ENCODE measurements around the gene TBCD.
A peak's percentile ranks its signal among the peaks of the same experiment; 100 is the strongest.
"Not testable (repeated sequence)": the region's sequence is repeated elsewhere in the genome, so short reads cannot be mapped to it uniquely, and the experiment has no call there.

The TBCD gene

DNA sequence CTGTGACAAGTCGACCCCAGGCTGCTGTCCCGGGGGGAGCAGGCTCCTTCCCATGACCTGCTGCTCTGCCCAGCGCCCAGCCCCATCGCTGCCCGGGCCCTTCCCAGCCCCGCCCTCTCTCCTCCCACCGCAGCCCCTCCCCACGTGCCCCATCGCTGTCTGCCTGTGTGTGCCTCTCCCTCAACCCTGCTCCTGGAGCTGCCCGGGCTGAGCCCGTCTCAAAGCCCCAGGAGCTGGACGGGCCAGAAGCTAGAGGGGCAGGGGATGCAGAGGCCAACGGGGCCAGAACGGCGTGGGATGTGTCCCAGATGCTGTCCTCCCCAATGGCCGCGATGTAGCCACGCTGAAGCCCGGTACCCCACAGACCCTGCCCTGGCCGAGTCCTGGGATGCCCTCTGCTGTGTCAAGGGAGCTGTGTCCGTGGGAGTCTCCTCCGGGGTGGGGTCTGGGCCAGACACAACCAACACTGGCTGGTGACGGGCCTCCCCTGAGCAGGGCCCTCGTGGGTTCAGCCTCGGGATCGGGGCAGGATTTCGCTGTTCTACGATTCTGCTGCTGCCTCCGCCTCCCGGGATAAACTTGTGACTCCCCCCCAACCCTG lies 206.2 kb downstream of the TBCD start:
- DNase-seq (ENCODE audit: low read depth), result no peak

DNA sequence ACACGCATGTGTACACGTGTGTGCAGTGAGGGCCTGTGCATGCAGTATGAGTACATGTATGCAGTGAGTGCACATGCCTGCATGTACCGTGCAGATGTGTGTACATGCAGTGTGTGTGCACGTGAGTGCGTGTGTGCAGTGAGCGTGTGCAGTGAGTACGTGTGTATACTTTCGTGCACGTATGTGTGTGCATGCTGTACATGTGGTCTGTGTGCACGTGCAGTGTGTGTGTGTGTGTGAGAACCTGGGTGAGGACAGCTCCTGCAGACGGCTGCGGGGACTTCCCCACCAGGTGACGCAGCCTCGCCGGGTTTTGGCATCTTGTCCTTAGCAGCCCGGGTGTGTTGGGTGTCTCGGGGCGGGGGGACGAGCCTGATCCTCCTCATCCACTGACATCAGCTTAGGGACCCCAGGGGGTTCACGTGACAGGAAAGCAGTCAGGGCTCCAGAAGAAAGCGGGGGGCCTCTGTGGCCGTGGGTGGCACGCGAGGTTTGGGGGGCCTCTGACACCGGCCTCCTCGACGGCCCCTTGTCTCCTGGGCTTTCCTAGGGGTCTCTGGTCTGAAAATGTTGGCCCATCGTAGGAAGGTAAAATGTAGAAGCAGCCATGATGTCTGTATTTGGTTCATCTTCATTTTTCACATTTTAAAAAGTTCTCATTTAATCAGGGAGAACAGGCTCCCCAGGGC lies 207.5 kb downstream of the TBCD start:
- no peak for DNase-seq (ENCODE audit: low read depth)

DNA sequence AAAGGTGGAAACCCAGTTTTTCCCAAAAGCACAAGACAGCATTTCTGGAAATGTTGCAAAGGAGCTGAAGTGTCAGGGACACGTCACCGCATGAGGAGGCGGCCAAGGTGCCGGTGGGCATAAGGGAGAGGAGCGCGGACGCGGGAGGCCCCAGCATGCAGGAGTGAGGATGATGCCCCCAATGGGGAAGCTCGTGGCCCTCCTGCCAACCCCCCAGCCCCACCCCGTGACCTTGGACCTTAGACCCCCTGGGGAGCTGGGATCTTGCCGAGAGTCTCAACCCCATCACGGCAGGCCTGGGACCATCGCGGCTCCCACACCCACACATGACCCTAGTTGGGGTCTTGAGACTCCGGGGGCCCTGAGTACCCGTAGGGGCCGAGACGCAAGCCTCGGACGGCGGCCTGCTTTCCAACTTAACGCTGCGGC lies 208.1 kb downstream of the TBCD start:
- no peak for DNase-seq (ENCODE audit: low read depth)

DNA sequence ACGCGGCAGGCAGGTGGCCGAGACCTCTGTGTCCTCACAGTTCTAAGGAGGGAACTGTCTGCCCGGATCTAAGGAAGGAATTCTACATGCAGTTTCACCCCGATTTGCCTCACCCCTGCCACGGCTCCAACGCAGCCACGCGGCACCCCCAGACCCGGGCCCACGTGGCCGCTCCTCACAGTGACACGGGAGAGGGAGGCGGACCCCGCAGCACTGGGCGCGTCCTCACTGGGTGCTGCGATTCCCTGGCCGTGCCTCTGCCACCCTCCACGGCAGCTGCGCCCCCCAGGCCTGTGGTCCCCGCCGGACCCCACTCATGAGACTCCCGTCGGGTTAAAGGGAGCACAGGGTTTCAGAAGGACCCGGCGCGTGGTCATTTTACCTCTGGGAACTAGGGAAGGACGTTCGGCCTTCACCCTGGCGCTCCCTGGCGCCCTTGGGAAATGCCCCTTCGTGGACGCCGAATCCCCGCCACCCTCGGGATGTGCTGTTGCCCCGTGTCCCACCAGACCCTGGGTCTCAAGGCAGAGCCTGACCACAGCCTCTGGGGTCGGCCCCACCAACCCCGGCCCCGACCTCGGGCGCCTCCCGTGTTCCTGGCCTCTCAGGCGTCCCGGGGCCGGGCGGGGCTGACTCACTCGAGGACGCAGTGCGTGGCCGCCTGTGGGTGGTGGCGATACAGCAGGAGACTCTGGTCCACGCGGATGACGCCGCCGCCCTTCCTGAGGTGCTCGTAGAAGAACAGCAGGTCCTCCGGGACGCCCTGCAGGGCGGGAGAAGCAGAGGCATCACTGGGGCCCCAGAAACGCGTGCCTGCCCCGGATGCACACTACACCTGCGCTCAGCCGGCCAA lies 208.8 kb downstream of the TBCD start:
- no peak for DNase-seq (ENCODE audit: low read depth)

DNA sequence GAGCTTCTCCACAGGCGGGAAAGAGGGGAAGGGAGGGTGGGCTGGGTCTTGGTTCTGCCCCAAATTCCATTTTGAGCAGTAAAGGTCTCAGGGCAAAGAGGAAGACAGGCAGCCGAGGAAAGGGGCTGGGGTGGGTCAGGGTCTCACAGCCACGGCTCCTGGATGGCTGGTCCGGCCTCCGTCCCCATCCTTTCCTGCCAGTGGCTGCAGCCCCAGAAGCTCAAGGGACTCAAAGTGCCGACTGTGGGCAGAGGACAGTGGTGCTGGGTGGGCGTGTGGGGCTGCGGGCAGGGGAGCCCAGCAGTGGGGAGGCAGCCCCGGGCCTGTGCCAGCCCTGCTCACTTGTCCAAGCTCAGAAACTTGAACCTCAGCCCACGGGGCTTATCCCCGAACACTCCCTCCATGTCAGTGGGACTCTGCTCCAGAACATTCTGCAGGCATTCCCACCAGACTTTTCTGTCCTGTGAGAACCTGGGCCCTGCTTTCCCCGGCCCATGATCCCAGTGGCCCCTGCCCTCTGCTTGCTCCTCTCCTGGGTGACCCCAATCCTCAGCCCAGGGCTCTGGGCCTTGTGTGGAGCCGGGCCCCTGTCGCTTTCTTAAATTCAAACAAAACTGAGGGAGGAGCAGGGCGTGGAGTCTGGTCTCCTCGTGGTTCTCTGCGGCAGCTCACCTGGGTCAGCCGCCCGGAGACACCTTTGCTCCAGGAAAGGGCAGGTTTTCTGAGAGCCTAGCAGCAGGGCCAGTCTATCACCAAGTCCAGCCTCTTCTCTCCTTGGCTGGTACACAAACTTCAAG lies 209.7 kb downstream of the TBCD start:
- DNase-seq (ENCODE audit: low read depth), result no peak

DNA sequence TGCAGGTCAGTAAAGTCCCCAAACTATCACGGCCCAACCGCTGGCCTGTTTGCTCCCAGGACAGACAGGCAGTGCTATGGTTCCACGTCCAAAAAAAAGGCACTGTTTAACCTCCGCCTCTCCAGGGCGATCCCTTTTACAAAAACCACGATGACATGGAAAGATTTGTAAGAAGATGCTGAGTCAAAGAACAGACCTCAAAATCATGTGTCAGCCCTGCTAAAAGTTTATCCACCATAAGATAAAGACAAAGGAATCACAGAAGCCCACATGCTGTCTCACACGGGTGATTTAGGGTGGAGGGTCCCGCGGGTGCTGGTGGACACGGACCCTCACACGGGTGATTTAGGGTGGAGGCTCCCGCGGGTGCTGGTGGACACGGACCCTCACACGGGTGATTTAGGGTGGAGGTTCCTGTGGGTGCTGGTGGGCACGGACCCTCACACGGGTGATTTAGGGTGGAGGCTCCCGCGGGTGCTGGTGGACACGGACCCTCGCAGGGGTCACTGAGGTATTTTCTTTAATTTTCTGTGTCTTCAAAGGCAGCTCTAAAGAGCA lies 210.4 kb downstream of the TBCD start:
- no peak for DNase-seq (ENCODE audit: low read depth)

DNA sequence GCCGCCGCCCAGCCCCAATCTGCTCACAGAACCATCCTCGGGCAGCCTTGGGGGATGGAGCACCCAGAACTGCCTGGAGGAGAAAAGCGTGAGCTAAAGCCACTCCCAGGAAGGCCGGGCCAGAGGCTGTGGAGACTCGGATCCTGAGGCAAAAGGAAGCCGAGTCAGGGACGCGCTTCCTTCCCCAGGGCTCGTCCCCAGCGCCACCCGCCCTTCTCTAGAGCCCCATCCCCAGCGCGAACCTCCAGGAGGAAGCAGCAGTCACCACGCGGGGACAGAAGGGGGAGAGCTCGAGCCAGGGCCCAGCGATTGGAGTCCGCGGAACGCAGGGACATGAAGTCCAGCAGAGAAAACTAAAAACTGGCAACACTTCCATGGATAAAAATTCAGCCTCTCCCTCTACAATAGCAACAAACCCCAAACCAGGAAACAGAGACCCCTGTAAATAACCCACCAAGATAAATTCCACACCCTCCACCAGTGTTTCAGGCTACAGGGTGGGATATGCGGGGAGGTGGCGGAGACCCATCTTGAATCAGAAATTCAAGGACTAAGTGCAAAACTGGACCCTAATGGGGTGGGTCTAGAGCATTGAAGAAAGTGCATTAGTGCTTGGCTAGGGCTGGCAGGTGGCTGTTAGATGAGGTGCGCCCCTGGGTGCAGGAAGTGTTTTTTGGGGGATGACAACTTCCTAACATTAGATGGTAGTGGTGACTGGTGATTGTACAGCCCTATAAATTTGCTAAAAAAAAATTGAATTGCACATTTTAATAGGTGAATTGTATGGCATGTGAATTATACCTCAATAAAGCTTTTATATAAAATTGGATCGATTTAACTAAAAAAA lies 211.5 kb downstream of the TBCD start:
- DNase-seq (ENCODE audit: low read depth), result peak; percentile 76

DNA sequence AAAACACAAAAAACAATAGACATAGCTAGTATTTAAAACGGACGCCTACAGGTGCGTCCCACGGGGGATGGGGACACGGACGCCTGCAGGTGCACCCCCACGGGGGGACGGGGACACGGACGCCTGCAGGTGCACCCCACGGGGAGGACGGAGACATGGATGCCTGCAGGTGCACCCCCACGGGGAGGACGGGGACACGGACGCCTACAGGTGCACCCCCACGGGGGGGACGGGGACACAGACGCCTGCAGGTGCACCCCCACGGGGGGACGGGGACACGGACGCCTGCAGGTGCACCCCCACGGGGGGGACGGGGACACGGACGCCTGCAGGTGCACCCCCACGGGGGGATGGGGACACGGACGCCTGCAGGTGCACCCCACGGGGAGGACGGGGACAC lies 212.6 kb downstream of the TBCD start:
- not testable (repeated sequence) for DNase-seq (ENCODE audit: low read depth)

DNA sequence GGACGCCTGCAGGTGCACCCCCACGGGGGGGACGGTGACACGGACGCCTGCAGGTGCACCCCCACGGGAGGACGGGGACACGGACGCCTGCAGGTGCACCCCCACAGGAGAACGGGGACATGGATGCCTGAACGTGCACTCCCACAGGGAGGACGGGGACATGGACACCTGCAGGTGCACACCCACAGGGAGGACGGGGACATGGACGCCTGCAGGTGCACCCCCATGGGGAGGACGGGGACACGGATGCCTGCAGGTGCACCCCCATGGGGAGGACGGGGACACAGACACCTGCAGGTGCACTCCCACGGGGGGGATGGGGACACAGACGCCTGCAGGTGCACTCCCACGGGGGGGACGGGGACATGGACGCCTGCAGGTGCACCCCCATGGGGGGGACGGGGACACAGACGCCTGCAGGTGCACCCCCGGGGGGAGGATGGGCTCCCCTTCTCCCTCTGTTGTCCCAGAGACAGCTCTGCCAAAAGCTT lies 213.0 kb downstream of the TBCD start:
- DNase-seq (ENCODE audit: low read depth), result no peak

DNA sequence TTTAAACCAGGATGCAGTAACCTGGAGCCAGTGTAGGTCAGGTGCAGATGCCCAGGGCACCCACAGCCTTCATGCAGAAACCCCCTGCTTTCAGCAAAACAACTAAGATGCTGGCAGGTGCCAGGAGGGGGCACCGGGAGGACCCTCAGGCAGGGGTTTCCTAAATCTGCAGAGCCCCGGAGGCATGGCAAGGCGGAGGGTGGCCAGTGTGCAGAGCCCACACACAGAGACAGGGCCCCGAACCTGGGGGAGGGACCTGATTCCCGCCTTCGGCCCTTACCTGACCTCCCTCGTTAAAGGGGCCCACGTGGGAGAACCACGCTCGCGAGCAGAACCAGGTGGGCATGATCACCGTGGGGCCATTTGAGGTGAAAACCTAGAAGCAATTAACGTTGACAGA lies 213.5 kb downstream of the TBCD start:
- no peak for DNase-seq (ENCODE audit: low read depth)

DNA sequence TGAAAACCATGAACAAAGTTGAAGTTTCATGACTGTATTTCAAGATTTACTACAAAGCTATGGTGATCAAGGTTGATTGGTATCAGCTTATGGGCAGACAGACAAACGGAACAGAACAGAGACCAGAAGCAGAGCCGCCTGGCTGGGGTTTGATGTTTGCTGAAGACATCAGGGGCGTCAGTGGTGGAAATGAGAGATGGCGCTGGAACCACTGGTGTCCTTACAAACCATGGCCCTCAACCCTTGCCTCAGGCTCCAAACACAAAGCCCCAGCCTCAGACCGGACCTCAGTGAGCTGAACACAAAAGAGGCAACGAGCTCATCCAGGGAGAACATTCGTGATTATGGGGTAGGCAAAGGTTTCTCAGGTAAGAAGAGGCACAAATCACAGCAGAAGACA lies 214.6 kb downstream of the TBCD start:
- no peak for DNase-seq (ENCODE audit: low read depth)

DNA sequence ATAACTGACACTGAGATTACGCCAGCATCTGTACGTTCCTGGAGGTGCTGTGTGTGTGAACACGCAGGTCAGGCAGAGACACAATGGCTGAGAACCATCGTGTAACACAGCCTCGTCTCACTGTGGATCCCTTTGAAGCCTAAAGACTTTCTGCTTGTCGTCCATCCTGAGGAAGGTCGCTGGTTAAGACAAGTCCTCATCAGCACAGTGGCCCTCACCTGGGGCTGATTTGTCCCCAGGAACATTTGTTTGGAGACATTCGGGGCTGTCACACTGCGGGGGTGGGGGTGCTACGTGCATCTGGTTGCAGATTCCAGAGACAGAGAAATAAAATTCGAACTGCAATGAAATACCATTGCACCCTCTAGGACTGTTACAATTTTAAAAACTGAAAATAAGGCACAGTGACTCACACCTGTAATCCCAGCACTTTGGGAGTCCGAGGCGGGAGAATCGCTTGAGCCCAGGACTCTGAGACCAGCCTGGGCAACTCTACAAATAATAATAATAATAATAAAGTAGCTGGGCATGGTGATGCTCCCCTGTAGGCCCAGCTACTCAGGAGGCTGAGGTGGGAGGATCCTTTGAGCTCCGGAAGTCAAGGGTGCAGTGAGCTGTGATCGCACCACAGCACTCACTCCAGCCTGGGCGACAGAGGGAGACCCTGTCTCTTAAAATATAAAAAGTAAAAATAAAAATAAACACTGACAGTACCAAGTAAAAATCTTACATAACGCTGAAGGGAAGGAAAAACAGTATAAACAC lies 215.6 kb downstream of the TBCD start:
- no peak for DNase-seq (ENCODE audit: low read depth)

DNA sequence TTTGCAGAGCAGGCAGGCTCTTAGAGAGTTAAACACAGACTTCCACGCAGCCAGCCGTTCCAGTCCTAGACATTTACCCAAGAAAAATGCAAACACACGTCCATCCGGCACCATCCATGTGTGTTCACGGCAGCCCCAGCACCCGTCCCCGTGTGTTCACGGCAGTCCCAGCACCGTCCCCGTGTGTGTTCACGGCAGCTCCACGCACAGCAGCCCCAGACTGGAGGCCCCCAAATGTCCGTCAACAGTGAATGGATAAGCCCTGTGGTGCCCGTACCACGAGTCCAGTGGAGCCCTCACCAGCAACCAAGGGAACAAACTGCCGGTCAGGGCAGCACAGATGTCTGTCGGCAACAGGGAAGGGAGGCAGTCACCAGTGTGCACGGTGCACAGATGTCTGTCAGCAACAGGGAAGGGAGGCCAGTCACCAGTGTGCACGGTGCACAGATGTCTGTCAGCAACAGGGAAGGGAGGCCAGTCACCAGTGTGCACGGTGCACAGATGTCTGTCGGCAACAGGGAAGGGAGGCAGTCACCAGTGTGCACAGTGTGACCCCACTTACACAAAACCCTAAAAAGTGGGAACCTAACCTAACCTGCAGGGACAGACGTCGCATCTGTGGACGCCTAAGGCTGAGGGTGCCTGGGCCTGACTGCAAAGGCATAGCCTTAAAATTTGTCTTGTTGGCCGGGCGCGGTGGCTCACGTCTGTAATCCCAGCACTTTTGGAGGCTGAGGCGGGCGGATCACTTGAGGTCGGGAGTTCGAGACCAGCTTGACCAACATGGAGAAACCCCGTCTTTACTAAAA lies 216.4 kb downstream of the TBCD start:
- not testable (repeated sequence) for DNase-seq (ENCODE audit: low read depth)

DNA sequence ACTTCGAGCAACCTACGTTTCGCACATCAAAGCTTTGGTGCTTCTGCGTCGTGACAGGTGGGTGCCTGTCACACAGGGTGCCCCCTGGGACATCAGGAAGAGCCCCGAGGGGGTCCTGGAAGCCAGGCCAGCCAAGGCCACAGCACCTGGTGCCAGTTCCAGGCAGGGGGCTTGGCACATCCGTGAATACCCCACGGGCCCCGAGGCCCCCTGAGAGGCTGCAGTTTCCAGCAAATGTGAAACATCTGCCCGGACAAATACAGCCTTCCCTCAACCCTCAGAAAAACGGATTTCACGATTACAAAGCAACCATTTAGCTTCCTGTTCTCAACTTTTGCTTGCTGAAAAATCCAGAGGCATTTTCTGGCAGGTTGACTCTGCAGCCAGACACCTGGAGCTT lies 218.2 kb downstream of the TBCD start:
- no peak for DNase-seq (ENCODE audit: low read depth)

DNA sequence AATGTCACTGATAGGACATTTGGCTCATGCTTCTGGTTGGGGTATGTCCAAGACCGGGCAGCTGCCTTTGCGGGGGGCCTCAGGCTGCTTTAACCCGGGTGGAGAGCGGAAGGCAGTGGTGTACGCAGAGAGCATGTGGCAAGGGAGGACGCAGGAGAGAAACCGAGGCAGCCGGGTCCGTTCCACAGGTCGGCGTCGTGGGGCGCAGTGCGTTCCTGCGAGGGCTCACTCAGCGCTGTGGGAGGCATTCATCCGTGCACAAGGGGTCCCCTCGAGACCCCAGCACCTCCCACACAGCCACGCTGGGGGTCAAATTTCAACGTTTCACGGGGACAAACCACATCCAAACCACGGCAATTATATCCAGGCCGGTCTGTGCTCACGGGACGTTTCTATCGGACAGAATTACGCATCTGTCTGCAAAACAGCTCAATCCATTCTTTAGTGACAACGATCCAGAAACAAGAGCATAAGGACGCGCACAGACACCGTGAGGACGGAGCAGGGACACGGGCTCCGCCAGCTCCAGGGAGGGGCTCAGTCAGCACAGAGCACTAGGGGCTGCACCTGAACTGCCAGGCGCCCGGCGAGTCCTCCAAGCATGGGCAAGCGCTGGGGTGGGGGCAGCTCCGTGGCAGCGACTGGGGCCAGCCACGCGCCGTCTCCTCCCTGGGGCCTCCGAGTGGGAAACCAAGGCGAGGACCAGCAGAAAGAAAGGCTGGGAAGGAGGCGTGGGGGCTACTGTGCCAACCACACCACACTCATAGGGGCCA lies 219.1 kb downstream of the TBCD start:
- no peak for DNase-seq (ENCODE audit: low read depth)

DNA sequence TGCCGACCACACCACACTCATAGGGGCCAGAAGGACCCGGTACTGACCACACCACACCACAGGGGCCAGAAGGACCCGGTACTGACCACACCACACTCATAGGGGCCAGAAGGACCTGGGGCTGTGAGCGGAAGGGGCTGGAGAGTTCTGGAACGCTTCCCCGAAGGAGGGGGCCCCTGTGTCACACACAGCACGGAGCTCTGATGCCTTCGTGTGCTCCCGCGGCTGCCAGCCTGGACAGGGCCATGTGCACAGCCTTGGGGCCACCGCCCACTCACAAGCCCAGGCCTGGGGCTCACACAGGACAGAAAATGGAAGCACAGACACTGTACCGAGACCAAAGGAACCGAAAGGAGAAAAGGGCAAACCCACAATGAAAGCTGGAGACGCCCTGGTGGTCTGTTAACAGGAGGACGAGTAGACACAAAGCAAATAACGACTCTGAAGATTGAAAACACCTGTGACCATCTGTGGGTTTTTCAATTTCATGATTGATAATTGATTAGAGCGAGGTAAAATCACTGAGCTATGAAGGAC lies 221.0 kb downstream of the TBCD start:
- no peak for DNase-seq (ENCODE audit: low read depth)

DNA sequence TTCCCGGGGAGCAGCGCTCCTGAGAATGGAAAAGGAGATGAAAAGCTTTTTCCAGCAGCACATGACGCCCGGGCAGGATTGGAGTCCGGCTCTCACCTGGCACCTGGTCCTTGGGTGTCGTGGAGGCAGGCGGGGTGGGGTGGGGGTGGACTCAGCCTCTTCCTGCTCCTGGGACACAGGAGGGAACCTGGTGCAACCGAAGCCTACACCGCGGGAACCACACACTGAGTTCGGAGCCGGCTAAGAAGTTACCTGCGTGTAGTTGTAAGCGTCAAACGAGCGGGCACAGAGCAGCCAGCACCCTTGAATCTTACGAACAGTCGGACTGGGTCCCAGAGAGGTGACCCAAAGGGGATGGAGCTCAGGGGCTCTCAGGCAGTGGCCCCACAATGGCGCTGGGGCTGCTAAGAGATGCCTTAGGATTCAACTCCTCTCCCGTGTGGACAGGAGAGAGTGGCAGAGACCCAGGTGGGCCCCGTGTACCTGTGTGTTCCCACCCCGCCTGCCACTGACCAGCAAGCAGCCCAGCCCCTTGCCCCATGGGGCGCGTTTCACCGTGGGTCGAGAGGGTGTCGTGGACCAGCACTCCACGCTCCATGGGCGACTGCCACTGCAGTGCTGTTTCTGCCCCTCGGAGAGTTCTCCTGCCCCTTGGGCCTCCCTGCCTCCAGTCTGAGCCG lies 221.7 kb downstream of the TBCD start:
- DNase-seq (ENCODE audit: low read depth), result no peak
